PC-9 (cell line): ENCODE measurements around the gene YAF2. TPM values are rescaled to one million over a fixed set of nuclear protein-coding genes. Genes with fewer than 3 reads are reported as not detected.

Source experiments
- BruUV-seq: library from RNA; stranded (reverse); fragments of 400-500 nt; replicated peaks from 2 replicates; lab custom pipeline; 2021; lab: Mats Ljungman, UMichigan
- CTCF ChIA-PET: fragments of 300-600 bp; sonication (Branson Sonifier 250); formaldehyde crosslinking; loops from one replicate; lab custom pipeline; 2022; ENCODE audit warnings: antibody characterized with exemption; lab: Charles Lee
- POLR2A ChIA-PET: fragments of 300-600 bp; sonication (Branson Sonifier 250); formaldehyde crosslinking; loops from one replicate; lab custom pipeline; 2022; ENCODE audit warnings: antibody characterized with exemption; ENCODE audit not compliant: unreplicated experiment; lab: Charles Lee
- DNase-seq, 2 experiments: peaks; one replicate each; pipeline versions ENCODE4 v3.0.0 to v3.0.0-alpha.2; 2015 to 2022; ENCODE audit warnings: mixed read lengths in 1 of 2
- H2AFZ ChIP-seq: fragments of 200-600 bp; sonication (generic); 2 replicates; pipeline ENCODE4 v1.8.1; 2017; ENCODE audit warnings: antibody characterized with exemption
- H3F3A ChIP-seq: fragments of 200-600 bp; sonication (generic); 2 replicates; pipeline ENCODE4 v1.8.1; 2017; ENCODE audit warnings: antibody characterized with exemption, mild to moderate bottlenecking, low read depth; ENCODE audit not compliant: insufficient read depth
- H3K27ac ChIP-seq: fragments of 200-600 bp; sonication (generic); 2 replicates; pipeline ENCODE4 v1.6.1; 2016; ENCODE audit warnings: mixed run types
- H3K27me3 ChIP-seq: fragments of 200-600 bp; sonication (generic); 2 replicates; pipeline ENCODE4 v1.6.1; 2016; ENCODE audit warnings: low read depth, mixed run types; ENCODE audit not compliant: insufficient read depth
- H3K36me3 ChIP-seq: fragments of 200-600 bp; sonication (generic); 2 replicates; pipeline ENCODE4 v1.6.1; 2016; ENCODE audit warnings: low read depth, mixed run types
- H3K4me1 ChIP-seq: fragments of 200-600 bp; sonication (generic); replicated peaks from 2 replicates; pipeline ENCODE4 v1.6.1; 2016; ENCODE audit warnings: mixed run types; ENCODE audit not compliant: insufficient read depth
- H3K4me2 ChIP-seq: fragments of 200-600 bp; sonication (generic); 2 replicates; pipeline ENCODE4 v1.6.1; 2017; ENCODE audit warnings: mixed run types
- H3K4me3 ChIP-seq: fragments of 200-600 bp; sonication (generic); 2 replicates; pipeline ENCODE4 v1.6.1; 2016; ENCODE audit warnings: mixed run types
- H3K79me2 ChIP-seq: fragments of 200-600 bp; sonication (generic); 2 replicates; pipeline ENCODE4 v1.6.1; 2017; ENCODE audit warnings: low read depth, mixed run types
- H3K9me2 ChIP-seq: fragments of 200-600 bp; sonication (generic); 2 replicates; pipeline ENCODE4 v1.8.1; 2017; ENCODE audit warnings: mild to moderate bottlenecking; ENCODE audit not compliant: insufficient read depth
- H3K9me3 ChIP-seq: fragments of 200-600 bp; sonication (generic); 2 replicates; pipeline ENCODE4 v1.8.1; 2016; ENCODE audit warnings: low read depth; ENCODE audit not compliant: insufficient read depth
- H4K20me1 ChIP-seq: fragments of 200-600 bp; sonication (generic); 2 replicates; pipeline ENCODE4 v1.8.1; 2017; ENCODE audit not compliant: insufficient read depth
- EZH2 ChIP-seq: fragments of 200-600 bp; sonication (generic); IDR thresholded peaks from 2 replicates; pipeline ENCODE4 v1.8.0; 2017; ENCODE audit warnings: antibody characterized with exemption, low read depth
- intact Hi-C: fragments of 100-400 bp; cut with micrococcal nuclease; formaldehyde crosslinking; loops from one replicate; pipeline ENCODE4 v1.10.0; 2022; ENCODE audit not compliant: unreplicated experiment
- total RNA-seq: library from RNA; stranded (reverse); gene quantifications from 2 replicates; pipeline ENCODE4 v1.2.3, GENCODE V29; 2021
- TF ChIP-seq, protein P1 (sequence below): fragments of 200-600 bp; sonication (generic); conservative IDR thresholded peaks from 2 replicates; pipeline ENCODE4 v1.6.1; 2017; ENCODE audit warnings: mixed run types, antibody characterized with exemption, mild to moderate bottlenecking, moderate library complexity

The YAF2 gene
- total RNA-seq, 1 experiment from 2014 or later = 11.6 TPM

DNA sequence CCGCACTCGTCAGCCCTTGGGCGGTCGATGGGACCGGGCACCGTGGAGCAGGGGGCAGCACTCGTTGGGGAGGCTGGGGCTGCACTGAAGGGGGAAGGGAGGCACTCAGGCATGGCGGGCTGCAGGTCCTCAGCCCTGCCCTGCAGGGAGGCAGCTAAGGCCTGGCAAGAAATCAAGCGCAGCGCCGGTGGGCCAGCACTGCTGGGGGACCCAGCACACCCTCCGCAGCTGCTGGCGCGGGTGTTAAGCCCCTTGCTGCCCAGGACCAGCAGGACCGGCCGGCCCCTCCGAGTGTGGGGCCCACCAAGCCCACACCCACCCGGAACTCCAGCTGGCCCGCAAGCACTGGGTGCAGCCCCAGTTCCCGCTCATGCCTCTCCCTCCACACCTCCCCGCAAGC is 35.7 kb upstream of the YAF2 start:
- no peak for DNase-seq
- H3K27ac ChIP-seq = no peak overlapping the region
- ChIA-PET CTCF (no interaction called here), POLR2A (no interaction called here)
- H3K79me2 ChIP-seq = no peaks in the 10 kb centered on the region
- no peaks in the 10 kb centered on the region for H3K4me1 ChIP-seq
- intact Hi-C loops = no loop called here
- no peak for TF ChIP-seq EZH2
- TF ChIP-seq, protein P1, sequence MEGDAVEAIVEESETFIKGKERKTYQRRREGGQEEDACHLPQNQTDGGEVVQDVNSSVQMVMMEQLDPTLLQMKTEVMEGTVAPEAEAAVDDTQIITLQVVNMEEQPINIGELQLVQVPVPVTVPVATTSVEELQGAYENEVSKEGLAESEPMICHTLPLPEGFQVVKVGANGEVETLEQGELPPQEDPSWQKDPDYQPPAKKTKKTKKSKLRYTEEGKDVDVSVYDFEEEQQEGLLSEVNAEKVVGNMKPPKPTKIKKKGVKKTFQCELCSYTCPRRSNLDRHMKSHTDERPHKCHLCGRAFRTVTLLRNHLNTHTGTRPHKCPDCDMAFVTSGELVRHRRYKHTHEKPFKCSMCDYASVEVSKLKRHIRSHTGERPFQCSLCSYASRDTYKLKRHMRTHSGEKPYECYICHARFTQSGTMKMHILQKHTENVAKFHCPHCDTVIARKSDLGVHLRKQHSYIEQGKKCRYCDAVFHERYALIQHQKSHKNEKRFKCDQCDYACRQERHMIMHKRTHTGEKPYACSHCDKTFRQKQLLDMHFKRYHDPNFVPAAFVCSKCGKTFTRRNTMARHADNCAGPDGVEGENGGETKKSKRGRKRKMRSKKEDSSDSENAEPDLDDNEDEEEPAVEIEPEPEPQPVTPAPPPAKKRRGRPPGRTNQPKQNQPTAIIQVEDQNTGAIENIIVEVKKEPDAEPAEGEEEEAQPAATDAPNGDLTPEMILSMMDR = no peak
- H3K4me2 ChIP-seq = no peak overlapping the region
- no peaks in the 10 kb centered on the region for H3F3A ChIP-seq
- peaks cover 3% of the 10 kb centered on the region; the same call in 1 of the 2 replicates for H3K9me3 ChIP-seq
- no peak overlapping the region for H2AFZ ChIP-seq
- no TSS peak for BruUV-seq
- no peaks in the 10 kb centered on the region for H4K20me1 ChIP-seq
- peaks cover 11% of the 10 kb centered on the region; the same call in 1 of the 2 replicates for H3K27me3 ChIP-seq
- no peaks in the 10 kb centered on the region for H3K36me3 ChIP-seq
- no peaks in the 10 kb centered on the region for H3K9me2 ChIP-seq
- no peak overlapping the region for H3K4me3 ChIP-seq

DNA sequence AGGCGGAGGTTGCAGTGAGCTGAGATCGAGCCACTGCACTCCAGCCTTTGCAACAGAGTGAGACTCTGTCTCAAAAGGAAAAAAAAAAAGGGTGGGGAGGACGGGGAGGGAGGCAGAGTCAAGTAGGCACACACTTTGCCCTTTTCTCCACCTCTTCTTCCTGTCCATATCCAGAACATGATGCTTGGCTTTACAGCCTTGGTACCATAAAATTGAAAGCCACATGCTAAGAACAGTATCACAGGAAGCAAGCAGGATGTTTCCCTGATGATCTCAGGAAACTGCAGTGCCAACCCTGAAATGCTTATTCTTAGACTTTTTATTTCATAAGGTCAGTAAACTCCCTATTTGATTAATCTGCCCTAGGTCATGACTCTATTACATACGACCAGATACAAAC is 32.5 kb upstream of the YAF2 start:
- Histone ChIP-seq H2AFZ (no peak overlapping the region), H3K4me2 (no peak overlapping the region), H3K36me3 (no peaks in the 10 kb centered on the region), H3K27me3 (peaks cover 11% of the 10 kb centered on the region; the same call in 1 of the 2 replicates), H3K9me2 (no peaks in the 10 kb centered on the region), H3K27ac (no peak overlapping the region), H3K9me3 (peaks cover 3% of the 10 kb centered on the region; the same call in 1 of the 2 replicates), H3F3A (no peaks in the 10 kb centered on the region), H3K4me3 (no peak overlapping the region), H4K20me1 (no peaks in the 10 kb centered on the region), H3K4me1 (no peaks in the 10 kb centered on the region), H3K79me2 (no peaks in the 10 kb centered on the region)
- intact Hi-C loops = no loop called here
- POLR2A ChIA-PET = no interaction called here
- BruUV-seq = no TSS peak
- CTCF ChIA-PET = no interaction called here
- TF ChIP-seq EZH2 = no peak
- TF ChIP-seq, protein P1 = no peak
- DNase-seq = no peak

DNA sequence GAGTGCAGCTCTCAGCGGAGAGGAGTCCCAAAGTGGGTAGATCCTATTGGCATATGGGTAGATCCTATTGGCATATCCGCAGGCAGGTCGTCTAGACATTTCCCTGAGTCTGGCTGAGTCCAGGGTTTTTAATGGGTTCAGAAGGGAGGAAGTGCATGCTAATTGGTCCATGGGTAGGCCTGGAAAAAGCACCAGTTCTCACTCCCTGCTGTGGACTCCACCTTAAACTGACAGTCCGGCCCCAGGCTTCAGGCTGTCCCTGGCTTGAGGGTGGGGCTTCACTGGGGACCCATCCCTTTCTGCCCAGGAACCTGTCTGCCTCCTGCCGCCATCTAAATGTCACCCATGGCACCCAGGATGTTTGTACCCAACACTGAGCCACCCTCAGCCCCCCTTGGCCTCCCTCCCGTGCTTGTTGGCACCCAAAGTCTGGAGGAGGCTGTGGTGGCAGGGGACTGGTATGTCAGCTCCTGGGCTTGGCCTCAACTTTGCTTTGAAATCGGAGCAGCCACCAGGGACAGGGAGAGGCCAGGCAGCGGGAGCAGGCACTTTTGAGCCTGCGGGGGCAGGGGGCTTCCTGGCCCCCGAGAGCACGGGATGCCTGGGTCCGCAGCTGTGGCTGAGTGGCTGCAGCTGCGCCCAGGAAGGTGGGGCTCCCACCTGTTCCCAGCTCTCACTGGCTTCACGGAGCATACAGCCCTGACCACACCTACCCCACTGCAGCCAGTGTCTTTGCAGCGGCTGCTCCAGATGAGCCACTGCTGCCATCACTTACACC is 29.6 kb upstream of the YAF2 start:
- Histone ChIP-seq H2AFZ (no peak overlapping the region), H4K20me1 (no peaks in the 10 kb centered on the region), H3K36me3 (no peaks in the 10 kb centered on the region), H3K9me2 (no peaks in the 10 kb centered on the region), H3K4me1 (no peaks in the 10 kb centered on the region), H3K27me3 (peaks cover 8% of the 10 kb centered on the region; the same call in 1 of the 2 replicates), H3K9me3 (no peaks in the 10 kb centered on the region), H3K79me2 (no peaks in the 10 kb centered on the region), H3K4me2 (no peak overlapping the region), H3F3A (no peaks in the 10 kb centered on the region), H3K27ac (no peak overlapping the region), H3K4me3 (no peak overlapping the region)
- BruUV-seq = no TSS peak
- ChIA-PET CTCF (no interaction called here), POLR2A (interaction anchor here (0.6 kb wide), 1 partner anchor 769 kb away, joined by 4 read pairs; no protein-coding TSS in a partner anchor)
- TF ChIP-seq, protein P1 = no peak
- no peak for TF ChIP-seq EZH2
- intact Hi-C loops = no loop called here
- DNase-seq = no peak
